ENCODE data around the gene KCNJ6. TPM values are rescaled to one million over a fixed set of nuclear protein-coding genes. Genes with fewer than 3 reads are reported as not detected.
A peak's percentile ranks its signal among the peaks of the same experiment; 100 is the strongest.
"Not testable (repeated sequence)": the region's sequence is repeated elsewhere in the genome, so short reads cannot be mapped to it uniquely, and the experiment has no call there.

The KCNJ6 gene
- total RNA-seq, 1 experiment from 2014 or later: 1.2 TPM

DNA sequence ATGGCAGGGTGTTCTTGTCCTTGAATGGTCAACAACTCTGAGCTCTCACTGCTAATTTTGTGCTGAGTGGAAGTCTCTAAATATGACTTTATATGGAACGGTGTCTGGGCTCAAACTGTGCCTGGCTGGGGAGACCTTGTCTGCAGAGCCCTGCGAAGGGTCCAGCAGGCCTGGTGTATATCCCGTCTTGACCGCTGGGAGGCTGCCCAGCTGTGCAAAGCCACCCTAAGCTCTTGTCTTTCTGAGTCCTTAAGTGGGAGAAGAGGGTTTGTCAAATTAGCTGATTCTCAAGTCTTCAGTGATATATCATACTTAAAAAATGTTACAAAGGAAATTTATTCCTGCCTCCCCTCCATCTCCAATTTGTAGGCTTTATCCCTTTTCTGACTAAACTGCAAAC, 198.7 kb downstream of the KCNJ6 start:
- H4K91ac ChIP-seq (ENCODE audit: insufficient read length, low read depth, low read length): no peak overlapping the region
- H3K23me2 ChIP-seq (ENCODE audit: insufficient read length, low read depth, low read length, poor library complexity, severe bottlenecking): no peaks in the 10 kb centered on the region
- Mint-ChIP-seq H3K27ac (no peak overlapping the region), H3K4me3 (no peak overlapping the region), H3K9me3 (peaks cover 0 to 2% of the 10 kb centered on the region in 2 experiments; a peak in 2 of 5 replicates), H3K4me1 (peaks cover 6 to 8% of the 10 kb centered on the region in 2 experiments), H3K27me3 (ENCODE audit: low read depth) (no peaks in the 10 kb centered on the region; the same call in none of the 2 replicates), H3K36me3 (ENCODE audit: insufficient read depth in 1 of 3, low read depth in 3 of 3) (peaks cover 0 to 12% (median 0%) of the 10 kb centered on the region in 3 experiments; a peak in 1 of 7 replicates)
- no peak overlapping the region; the same call in 1 of the 2 replicates for H3K14ac ChIP-seq (ENCODE audit: insufficient read depth, low read length)
- H4K5ac ChIP-seq (ENCODE audit: insufficient read length, low read depth, low read length): no peak overlapping the region
- no peak overlapping the region for H2BK20ac ChIP-seq (ENCODE audit: low read depth, low read length, poor library complexity, severe bottlenecking)
- H2BK12ac ChIP-seq (ENCODE audit: insufficient read length, low read depth, low read length): no peak overlapping the region
- no peak overlapping the region for H3K4ac ChIP-seq (ENCODE audit: low read depth, low read length)
- no peaks in the 10 kb centered on the region for H3K79me1 ChIP-seq (ENCODE audit: insufficient read depth, low read depth, low read length, poor library complexity, severe bottlenecking)
- no peaks in the 10 kb centered on the region for H3K4me1 ChIP-seq (ENCODE audit: insufficient read depth, low read length)
- H2BK15ac ChIP-seq (ENCODE audit: low read depth, low read length): no peak overlapping the region
- H3K9me3 ChIP-seq (ENCODE audit: control insufficient read depth, low read depth, low read length): no peaks in the 10 kb centered on the region
- no CpG with 5 or more reads among the region's 4 CpGs for WGBS (ENCODE audit: extremely low coverage, insufficient read length, low lambda C conversion rate)
- no peak overlapping the region for H3K9ac ChIP-seq (ENCODE audit: extremely low read depth, insufficient read length, low read length)
- H2AK5ac ChIP-seq (ENCODE audit: insufficient read length, low read length): no peak overlapping the region
- no peak overlapping the region for H2BK120ac ChIP-seq (ENCODE audit: low read depth, low read length, poor library complexity, severe bottlenecking)
- no peak overlapping the region for H3K18ac ChIP-seq (ENCODE audit: insufficient read length, low read depth, low read length)
- no peaks in the 10 kb centered on the region for H4K20me1 ChIP-seq (ENCODE audit: control insufficient read depth, insufficient read depth, insufficient read length)
- no peak overlapping the region for H3K4me2 ChIP-seq (ENCODE audit: insufficient read depth, insufficient read length, low read length)
- H3K23ac ChIP-seq (ENCODE audit: insufficient read length, low read depth, low read length): no peak overlapping the region
- H3K56ac ChIP-seq (ENCODE audit: insufficient read length, low read depth, low read length): no peak overlapping the region
- H3K27ac ChIP-seq (ENCODE audit: insufficient read length, low read depth, low read length): no peak overlapping the region
- H3T11ph ChIP-seq (ENCODE audit: low read length): no peak overlapping the region
- no peak overlapping the region for H2BK5ac ChIP-seq (ENCODE audit: insufficient read length, low read length)
- DNase-seq: no peak
- H3K79me2 ChIP-seq (ENCODE audit: insufficient read depth, low read length): no peaks in the 10 kb centered on the region
- no peak overlapping the region for H2AFZ ChIP-seq (ENCODE audit: low read length)
- no peak overlapping the region for H4K8ac ChIP-seq (replicated peaks; ENCODE audit: insufficient read length, low read depth, low read length)
- no peaks in the 10 kb centered on the region for H3K27me3 ChIP-seq (ENCODE audit: insufficient read depth, low read length)
- TF ChIP-seq, protein P1, sequence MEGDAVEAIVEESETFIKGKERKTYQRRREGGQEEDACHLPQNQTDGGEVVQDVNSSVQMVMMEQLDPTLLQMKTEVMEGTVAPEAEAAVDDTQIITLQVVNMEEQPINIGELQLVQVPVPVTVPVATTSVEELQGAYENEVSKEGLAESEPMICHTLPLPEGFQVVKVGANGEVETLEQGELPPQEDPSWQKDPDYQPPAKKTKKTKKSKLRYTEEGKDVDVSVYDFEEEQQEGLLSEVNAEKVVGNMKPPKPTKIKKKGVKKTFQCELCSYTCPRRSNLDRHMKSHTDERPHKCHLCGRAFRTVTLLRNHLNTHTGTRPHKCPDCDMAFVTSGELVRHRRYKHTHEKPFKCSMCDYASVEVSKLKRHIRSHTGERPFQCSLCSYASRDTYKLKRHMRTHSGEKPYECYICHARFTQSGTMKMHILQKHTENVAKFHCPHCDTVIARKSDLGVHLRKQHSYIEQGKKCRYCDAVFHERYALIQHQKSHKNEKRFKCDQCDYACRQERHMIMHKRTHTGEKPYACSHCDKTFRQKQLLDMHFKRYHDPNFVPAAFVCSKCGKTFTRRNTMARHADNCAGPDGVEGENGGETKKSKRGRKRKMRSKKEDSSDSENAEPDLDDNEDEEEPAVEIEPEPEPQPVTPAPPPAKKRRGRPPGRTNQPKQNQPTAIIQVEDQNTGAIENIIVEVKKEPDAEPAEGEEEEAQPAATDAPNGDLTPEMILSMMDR (conservative IDR thresholded peaks at IDR 0.05): peak; percentile 41; the same call in 2 of the 3 replicates

DNA sequence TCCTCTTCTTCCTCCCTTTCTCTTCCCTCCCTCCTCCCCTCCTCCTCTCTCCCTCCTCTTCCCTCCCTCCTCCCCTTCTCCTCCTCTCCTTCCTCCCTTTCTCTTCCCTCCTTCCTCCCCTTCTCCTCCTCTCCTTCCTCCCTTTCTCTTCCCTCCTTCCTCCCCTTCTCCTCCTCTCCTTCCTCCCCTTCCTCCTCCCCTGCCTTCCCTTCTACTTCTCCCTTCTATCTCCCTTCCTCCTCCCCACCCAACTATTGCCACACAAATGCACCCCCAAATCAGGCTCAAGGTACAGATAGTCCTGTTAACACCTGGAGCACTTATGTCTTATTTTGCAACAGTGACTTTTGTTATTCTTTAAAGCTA, 203.7 kb downstream of the KCNJ6 start:
- not testable (repeated sequence) for H3K23ac ChIP-seq (ENCODE audit: insufficient read length, low read depth, low read length); H2BK5ac ChIP-seq (ENCODE audit: insufficient read length, low read length); H4K20me1 ChIP-seq (ENCODE audit: control insufficient read depth, insufficient read depth, insufficient read length); H3K4me3 Mint-ChIP-seq; H3T11ph ChIP-seq (ENCODE audit: low read length); H3K4me2 ChIP-seq (ENCODE audit: insufficient read depth, insufficient read length, low read length); H4K8ac ChIP-seq (replicated peaks; ENCODE audit: insufficient read length, low read depth, low read length); H2BK20ac ChIP-seq (ENCODE audit: low read depth, low read length, poor library complexity, severe bottlenecking); H3K56ac ChIP-seq (ENCODE audit: insufficient read length, low read depth, low read length); H3K27me3 ChIP-seq (ENCODE audit: insufficient read depth, low read length); H2BK120ac ChIP-seq (ENCODE audit: low read depth, low read length, poor library complexity, severe bottlenecking); H3K27me3 Mint-ChIP-seq (ENCODE audit: low read depth); H3K23me2 ChIP-seq (ENCODE audit: insufficient read length, low read depth, low read length, poor library complexity, severe bottlenecking); H3K9me3 ChIP-seq (ENCODE audit: control insufficient read depth, low read depth, low read length); H3K9ac ChIP-seq (ENCODE audit: extremely low read depth, insufficient read length, low read length); H2AK5ac ChIP-seq (ENCODE audit: insufficient read length, low read length); H2BK15ac ChIP-seq (ENCODE audit: low read depth, low read length); DNase-seq; H3K27ac ChIP-seq (ENCODE audit: insufficient read length, low read depth, low read length); H3K27ac Mint-ChIP-seq; H3K4me1 ChIP-seq (ENCODE audit: insufficient read depth, low read length); H3K79me2 ChIP-seq (ENCODE audit: insufficient read depth, low read length); H3K79me1 ChIP-seq (ENCODE audit: insufficient read depth, low read depth, low read length, poor library complexity, severe bottlenecking); H2BK12ac ChIP-seq (ENCODE audit: insufficient read length, low read depth, low read length); H3K9me3 Mint-ChIP-seq; H3K4ac ChIP-seq (ENCODE audit: low read depth, low read length); H3K14ac ChIP-seq (ENCODE audit: insufficient read depth, low read length); H4K5ac ChIP-seq (ENCODE audit: insufficient read length, low read depth, low read length); H3K18ac ChIP-seq (ENCODE audit: insufficient read length, low read depth, low read length); H4K91ac ChIP-seq (ENCODE audit: insufficient read length, low read depth, low read length); H2AFZ ChIP-seq (ENCODE audit: low read length)
- peaks cover 12 to 13% of the 10 kb centered on the region in 2 experiments for H3K4me1 Mint-ChIP-seq
- peaks cover 0 to 12% (median 0%) of the 10 kb centered on the region in 3 experiments; a peak in 1 of 7 replicates for H3K36me3 Mint-ChIP-seq (ENCODE audit: insufficient read depth in 1 of 3, low read depth in 3 of 3)

All from H9 (cell line).